Astrocyte of the spinal cord (primary cell): Measurements from ENCODE around the gene TMEM44.
"Not testable (repeated sequence)": the region's sequence is repeated elsewhere in the genome, so short reads cannot be mapped to it uniquely, and the experiment has no call there.

ENCODE experiments used
- DNase-seq: peaks from one replicate; pipeline ENCODE4 v3.0.0; 2011; ENCODE audit warnings: low read depth, low spot score
- H3K4me3 ChIP-seq: 2 replicates; pipeline ENCODE4 v1.5.1; 2011; ENCODE audit warnings: low read depth, mild to moderate bottlenecking, low read length, moderate library complexity
- CTCF ChIP-seq: IDR thresholded peaks from 2 replicates; pipeline ENCODE4 v1.5.1; 2012; ENCODE audit warnings: low read depth, mild to moderate bottlenecking, low read length, inconsistent platforms
- in situ Hi-C: cut with HindIII; loops from 2 replicates; pipeline ENCODE4 v1.10.0; 2017; ENCODE audit warnings: low sequenced_read_pairs

TMEM44 gene

GRCh38 chr3:194637066-194637465 lies 3.8 kb upstream of the TMEM44 start:
- in situ Hi-C loops: no loop called here
- DNase-seq: no peak
- no peak overlapping the region for H3K4me3 ChIP-seq
- no peak for TF ChIP-seq CTCF

- TF ChIP-seq CTCF: no peak
- peak; percentile 35 for DNase-seq
- in situ Hi-C loops: no loop called here
- H3K4me3 ChIP-seq: peak overlapping the region; percentile 81
Observed at GRCh38 chr3:194632809-194633348, 340 bp downstream of the TMEM44 start.

DNA sequence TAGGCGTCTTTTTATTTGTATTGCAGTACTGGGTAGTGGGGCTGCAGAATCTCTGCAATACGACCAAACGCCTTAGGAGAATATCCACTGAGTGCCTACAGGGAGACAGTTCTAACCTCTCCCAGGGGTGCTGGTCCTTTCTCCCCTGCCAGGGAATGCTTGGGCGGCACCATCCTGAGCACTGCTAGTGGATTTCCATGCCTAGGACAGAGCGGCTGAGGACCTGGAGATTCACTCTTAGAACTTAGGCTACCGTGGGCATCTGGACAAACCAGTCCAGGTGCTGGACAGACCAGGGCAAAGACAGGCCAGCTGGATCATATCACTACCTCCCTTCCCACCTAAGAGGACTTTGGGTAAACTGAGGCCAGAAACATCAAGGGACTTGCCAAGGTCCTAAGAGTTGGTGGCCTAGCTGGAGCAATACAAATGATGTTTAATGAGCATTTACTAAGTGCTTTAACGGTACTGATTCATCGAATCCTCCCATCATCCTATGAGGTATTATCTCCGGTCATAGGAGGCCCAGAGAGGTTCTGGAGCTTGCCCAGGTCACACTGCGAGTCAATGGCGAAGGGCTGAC lies 902 bp downstream of the TMEM44 start:
- no peak for TF ChIP-seq CTCF
- H3K4me3 ChIP-seq: peak overlapping the region; percentile 81
- no peak for DNase-seq
- in situ Hi-C loops: no loop called here

- DNase-seq: no peak
- in situ Hi-C loops: no loop called here
- TF ChIP-seq CTCF: no peak
- no peak overlapping the region for H3K4me3 ChIP-seq
Observed at GRCh38 chr3:194631696-194632095, 1.5 kb downstream of the TMEM44 start.

DNA sequence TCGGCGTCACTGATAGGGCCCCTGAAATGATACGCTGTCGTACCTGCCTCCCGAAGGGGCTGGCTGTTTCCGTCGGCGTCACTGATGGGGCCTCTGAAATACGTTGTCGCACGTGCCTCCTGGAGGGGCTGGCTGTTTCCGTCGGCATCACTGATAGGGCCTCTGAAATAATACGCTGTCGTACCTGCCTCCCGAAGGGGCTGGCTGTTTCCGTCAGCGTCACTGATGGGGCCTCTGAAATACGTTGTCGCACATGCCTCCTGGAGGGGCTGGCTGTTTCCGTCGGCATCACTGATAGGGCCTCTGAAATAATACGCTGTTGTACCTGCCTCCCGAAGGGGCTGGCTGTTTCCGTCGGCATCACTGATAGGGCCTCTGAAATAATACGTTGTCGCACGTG lies 2.5 kb downstream of the TMEM44 start:
- in situ Hi-C loops, DNase-seq, H3K4me3 ChIP-seq: not testable (repeated sequence)

GRCh38 chr3:194624956-194625355 lies 8.3 kb downstream of the TMEM44 start:
- in situ Hi-C loops: no loop called here
- H3K4me3 ChIP-seq: no peak overlapping the region
- no peak for DNase-seq
- TF ChIP-seq CTCF: no peak

- in situ Hi-C loops: no loop called here
- DNase-seq: no peak
- TF ChIP-seq CTCF: no peak
- H3K4me3 ChIP-seq: no peak overlapping the region
Observed at GRCh38 chr3:194623449-194624290, 9.5 kb downstream of the TMEM44 start.
